CD4-positive, alpha-beta T cell (primary cell): Measurements from ENCODE around the gene ADAMTS8. TPM values are rescaled to one million over a fixed set of nuclear protein-coding genes. Genes with fewer than 3 reads are reported as not detected.

Experiments
- ATAC-seq: fragments of 200-7000 bp; cut with Tn5 transposase; one replicate; pipeline ENCODE4 v1.10.0; 2022; ENCODE audit warnings: mild to moderate bottlenecking; ENCODE audit not compliant: poor library complexity
- CTCF ChIA-PET: fragments of 350-600 bp; sonication (Branson Sonifier 250); formaldehyde crosslinking; loops from one replicate; lab custom pipeline; 2021; ENCODE audit warnings: antibody characterized with exemption, inconsistent platforms; lab: Charles Lee
- POLR2A ChIA-PET: fragments of 350-600 bp; sonication (Branson Sonifier 250); formaldehyde crosslinking; loops from one replicate; lab custom pipeline; 2021; ENCODE audit warnings: antibody characterized with exemption, inconsistent platforms; lab: Charles Lee
- DNase-seq, 14 experiments: peaks; one replicate each; pipeline ENCODE4 v3.0.0-alpha.2; 2013 to 2020; ENCODE audit warnings: mixed read lengths in 2 of 14
- H3K27ac ChIP-seq, 2 donors: one replicate each; pipeline versions ENCODE4 v1.5.1 to v1.7.0; 2013; ENCODE audit warnings: low read length in 2 of 2, low read depth in 1 of 2, mild to moderate bottlenecking in 1 of 2
- H3K27me3 ChIP-seq, 2 experiments: 1 replicate in 1 of 2; 2 replicates in 1 of 2; pipeline versions ENCODE4 v1.6.1 to v1.7.0; 2013; ENCODE audit warnings: low read length in 2 of 2, control low read depth in 1 of 2, mild to moderate bottlenecking in 1 of 2, moderate library complexity in 1 of 2; ENCODE audit not compliant: insufficient read depth in 2 of 2, control insufficient read depth in 1 of 2
- H3K36me3 ChIP-seq: one replicate; pipeline ENCODE4 v1.6.1; 2013; ENCODE audit warnings: low read length, control low read depth; ENCODE audit not compliant: insufficient read depth
- H3K4me1 ChIP-seq: one replicate; pipeline ENCODE4 v1.6.1; 2013; ENCODE audit warnings: low read length, control low read depth; ENCODE audit not compliant: insufficient read depth
- H3K4me3 ChIP-seq: one replicate; pipeline ENCODE4 v1.5.1; 2013; ENCODE audit warnings: mild to moderate bottlenecking, low read length, moderate library complexity
- H3K9me3 ChIP-seq, 2 experiments: 1 replicate in 1 of 2; 2 replicates in 1 of 2; pipeline versions ENCODE4 v1.6.1 to v1.7.0; 2013; ENCODE audit warnings: low read length in 2 of 2, mild to moderate bottlenecking in 2 of 2, control low read depth in 1 of 2, moderate library complexity in 1 of 2; ENCODE audit not compliant: control insufficient read depth in 1 of 2, insufficient read depth in 1 of 2
- H3K27ac Mint-ChIP-seq: one replicate; pipeline ENCODE4 v1.8.0; 2020; ENCODE audit warnings: mixed read lengths
- H3K27me3 Mint-ChIP-seq: one replicate; pipeline ENCODE4 v1.8.0; 2021; ENCODE audit warnings: mixed read lengths
- H3K36me3 Mint-ChIP-seq: one replicate; pipeline ENCODE4 v1.8.0; 2021; ENCODE audit warnings: low read depth, mixed read lengths
- H3K4me1 Mint-ChIP-seq: one replicate; pipeline ENCODE4 v1.8.0; 2021; ENCODE audit warnings: low read depth, mixed read lengths
- H3K4me3 Mint-ChIP-seq: one replicate; pipeline ENCODE4 v1.8.0; 2020; ENCODE audit warnings: mild to moderate bottlenecking, mixed read lengths
- H3K9me3 Mint-ChIP-seq: one replicate; pipeline ENCODE4 v1.8.0; 2020; ENCODE audit warnings: mixed read lengths
- intact Hi-C, 2 experiments: fragments of 100-400 bp; cut with DNase I in 1 of 2; cut with micrococcal nuclease in 1 of 2; formaldehyde crosslinking; loops; one replicate each; pipeline versions ENCODE4 v1.15.1 to v1.9.0; 2023 to 2025; cut with DNase I, micrococcal nuclease
- total RNA-seq, 174 experiments: library from RNA in 2 of 174; stranded (reverse) in 2 of 174; gene quantifications; one replicate each; pipeline ENCODE4 v1.2.3 and lab custom pipeline; 2021 to 2026
- TF ChIP-seq, protein P1 (sequence below): fragments of 200-600 bp; IDR thresholded peaks from one replicate; pipeline ENCODE4 v1.8.0; 2022; ENCODE audit warnings: antibody characterized with exemption, mild to moderate bottlenecking

The ADAMTS8 gene
- total RNA-seq, 2 experiments from 2014 or later: not detected

DNA sequence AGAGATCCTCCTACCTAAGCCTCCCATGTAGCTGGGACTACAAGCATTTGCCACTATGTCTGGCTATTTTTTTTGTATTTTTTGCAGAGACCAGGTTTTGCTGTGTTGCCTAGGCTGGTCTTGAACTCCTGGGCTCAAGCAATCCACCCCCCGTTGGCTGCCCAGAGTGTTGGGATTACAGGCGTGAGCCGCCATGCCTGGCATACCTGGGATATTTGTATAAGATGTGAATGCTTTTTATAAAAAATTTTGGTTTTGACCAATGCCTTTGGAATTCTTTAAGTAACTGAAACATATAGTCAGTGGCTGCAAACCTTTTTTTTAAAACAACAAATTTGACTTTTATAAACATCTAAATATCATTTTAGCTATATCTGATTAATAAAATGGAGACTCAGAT lies 42.4 kb downstream of the ADAMTS8 start:
- Histone ChIP-seq H3K27ac (no peak overlapping the region), H3K27me3 (no peaks in the 10 kb centered on the region), H3K36me3 (no peaks in the 10 kb centered on the region), H3K4me1 (peaks cover 14% of the 10 kb centered on the region), H3K9me3 (no peaks in the 10 kb centered on the region), H3K4me3 (no peak overlapping the region)
- H3K4me3 Mint-ChIP-seq: no peak overlapping the region
- TF ChIP-seq, protein P1, sequence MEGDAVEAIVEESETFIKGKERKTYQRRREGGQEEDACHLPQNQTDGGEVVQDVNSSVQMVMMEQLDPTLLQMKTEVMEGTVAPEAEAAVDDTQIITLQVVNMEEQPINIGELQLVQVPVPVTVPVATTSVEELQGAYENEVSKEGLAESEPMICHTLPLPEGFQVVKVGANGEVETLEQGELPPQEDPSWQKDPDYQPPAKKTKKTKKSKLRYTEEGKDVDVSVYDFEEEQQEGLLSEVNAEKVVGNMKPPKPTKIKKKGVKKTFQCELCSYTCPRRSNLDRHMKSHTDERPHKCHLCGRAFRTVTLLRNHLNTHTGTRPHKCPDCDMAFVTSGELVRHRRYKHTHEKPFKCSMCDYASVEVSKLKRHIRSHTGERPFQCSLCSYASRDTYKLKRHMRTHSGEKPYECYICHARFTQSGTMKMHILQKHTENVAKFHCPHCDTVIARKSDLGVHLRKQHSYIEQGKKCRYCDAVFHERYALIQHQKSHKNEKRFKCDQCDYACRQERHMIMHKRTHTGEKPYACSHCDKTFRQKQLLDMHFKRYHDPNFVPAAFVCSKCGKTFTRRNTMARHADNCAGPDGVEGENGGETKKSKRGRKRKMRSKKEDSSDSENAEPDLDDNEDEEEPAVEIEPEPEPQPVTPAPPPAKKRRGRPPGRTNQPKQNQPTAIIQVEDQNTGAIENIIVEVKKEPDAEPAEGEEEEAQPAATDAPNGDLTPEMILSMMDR: no peak
- no peaks in the 10 kb centered on the region for H3K36me3 Mint-ChIP-seq
- peaks cover 24% of the 10 kb centered on the region for H3K4me1 Mint-ChIP-seq
- ATAC-seq: no peak
- ChIA-PET POLR2A (no interaction called here), CTCF (no interaction called here)
- no peak overlapping the region for H3K27ac Mint-ChIP-seq
- H3K9me3 Mint-ChIP-seq: no peaks in the 10 kb centered on the region
- no peaks in the 10 kb centered on the region for H3K27me3 Mint-ChIP-seq
- intact Hi-C loops: loop anchor here in 1 of 2 experiments (5.0 kb wide), 1 partner anchor 174 kb away; no protein-coding TSS in a partner anchor
- no peak for DNase-seq

DNA sequence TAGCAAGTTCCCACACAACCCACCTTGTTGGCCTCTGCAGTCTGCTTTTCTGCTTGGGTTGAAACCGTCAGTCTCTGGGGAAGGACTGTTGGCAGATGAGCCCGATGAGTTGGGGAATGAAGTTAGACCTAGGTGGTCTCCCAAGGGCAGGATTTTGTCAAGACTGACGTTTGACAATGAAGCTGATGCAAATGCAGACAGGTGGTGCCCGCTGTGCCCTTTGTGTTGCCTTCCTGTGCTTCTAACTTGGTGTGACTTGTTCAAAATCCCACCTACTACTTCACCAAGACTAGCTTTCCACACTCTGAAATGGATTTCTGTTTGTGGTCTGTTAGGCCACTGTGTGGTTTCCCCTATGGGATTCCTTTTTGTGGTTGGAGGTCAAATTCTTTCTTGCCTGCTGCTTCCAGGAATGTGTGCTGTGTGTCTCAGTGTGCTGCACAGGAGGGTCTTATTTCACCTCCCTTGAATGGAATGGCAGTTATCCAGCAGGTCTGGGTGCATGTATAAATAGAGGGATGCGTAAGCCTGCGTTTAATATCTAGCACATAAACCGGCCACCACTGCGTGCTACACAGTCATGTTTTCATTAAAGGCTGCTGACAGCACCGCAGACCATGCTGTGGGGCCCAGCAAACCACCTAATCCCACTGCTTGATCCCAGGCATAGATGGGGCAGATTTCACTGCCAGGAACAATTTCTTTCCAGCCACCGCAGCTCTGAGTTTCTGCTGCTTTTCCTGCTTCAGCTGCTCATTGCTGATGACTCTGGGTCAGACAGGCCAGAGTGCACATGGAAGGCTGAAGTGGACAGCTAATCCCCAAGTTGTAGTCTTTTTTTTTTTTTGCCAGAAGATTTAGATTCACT lies 44.8 kb downstream of the ADAMTS8 start:
- H3K27me3 Mint-ChIP-seq: no peaks in the 10 kb centered on the region
- H3K27ac Mint-ChIP-seq: no peak overlapping the region
- H3K36me3 Mint-ChIP-seq: no peaks in the 10 kb centered on the region
- intact Hi-C loops: no loop called here
- peaks cover 6% of the 10 kb centered on the region for H3K4me1 Mint-ChIP-seq
- ATAC-seq: no peak
- POLR2A ChIA-PET: no interaction called here
- no peak overlapping the region for H3K4me3 ChIP-seq
- no peaks in the 10 kb centered on the region for H3K9me3 ChIP-seq
- TF ChIP-seq, protein P1: no peak
- no peak overlapping the region for H3K4me3 Mint-ChIP-seq
- CTCF ChIA-PET: no interaction called here
- no peaks in the 10 kb centered on the region for H3K36me3 ChIP-seq
- H3K27me3 ChIP-seq: no peaks in the 10 kb centered on the region
- H3K27ac ChIP-seq: no peak overlapping the region
- no peaks in the 10 kb centered on the region for H3K9me3 Mint-ChIP-seq
- no peak for DNase-seq
- H3K4me1 ChIP-seq: peaks cover 4% of the 10 kb centered on the region

DNA sequence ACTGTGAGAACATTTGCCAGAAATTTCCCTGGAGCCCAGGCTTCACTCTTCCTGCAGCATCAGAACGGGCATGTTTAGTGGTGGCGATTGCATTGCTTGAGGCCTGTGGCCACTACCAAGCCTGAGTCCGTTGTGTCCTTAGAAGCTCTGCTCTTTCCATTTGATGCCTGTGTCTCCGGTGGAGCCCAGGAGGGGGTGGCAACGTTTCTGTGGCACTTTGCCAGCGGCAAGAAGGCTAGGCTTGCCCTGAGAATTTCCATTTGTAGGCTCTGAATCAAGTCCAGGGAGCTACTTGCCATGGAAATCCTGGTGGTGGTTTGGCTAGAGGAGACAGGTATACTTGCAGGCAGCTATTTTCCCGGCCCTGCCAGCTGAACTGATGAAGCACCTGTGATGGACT lies 47.1 kb downstream of the ADAMTS8 start:
- Mint-ChIP-seq H3K4me3 (no peak overlapping the region), H3K9me3 (no peaks in the 10 kb centered on the region), H3K36me3 (no peaks in the 10 kb centered on the region), H3K4me1 (no peaks in the 10 kb centered on the region), H3K27me3 (no peaks in the 10 kb centered on the region), H3K27ac (no peak overlapping the region)
- H3K36me3 ChIP-seq: no peaks in the 10 kb centered on the region
- no peak overlapping the region for H3K4me3 ChIP-seq
- no peak overlapping the region for H3K27ac ChIP-seq
- H3K27me3 ChIP-seq: no peaks in the 10 kb centered on the region
- ATAC-seq (no peak), DNase-seq (no peak)
- POLR2A ChIA-PET: no interaction called here
- H3K4me1 ChIP-seq: no peaks in the 10 kb centered on the region
- no peaks in the 10 kb centered on the region for H3K9me3 ChIP-seq
- intact Hi-C loops: no loop called here
- TF ChIP-seq, protein P1: no peak
- CTCF ChIA-PET: no interaction called here
